AG10803 (cell line): ENCODE data around the gene DMRT1.

Experiments used
- DNase-seq: peaks from one replicate; pipeline ENCODE4 v3.0.0; 2010; ENCODE audit warnings: low read depth
- H3K4me3 ChIP-seq: 2 replicates; pipeline ENCODE4 v1.5.1; 2011; ENCODE audit warnings: mild to moderate bottlenecking, low read length, control low read depth
- TF ChIP-seq, protein P1 (sequence below): conservative IDR thresholded peaks from 2 replicates; pipeline ENCODE4 v1.5.1; 2011; ENCODE audit warnings: mild to moderate bottlenecking, low read length, control low read depth, inconsistent platforms

The DMRT1 gene

DNA sequence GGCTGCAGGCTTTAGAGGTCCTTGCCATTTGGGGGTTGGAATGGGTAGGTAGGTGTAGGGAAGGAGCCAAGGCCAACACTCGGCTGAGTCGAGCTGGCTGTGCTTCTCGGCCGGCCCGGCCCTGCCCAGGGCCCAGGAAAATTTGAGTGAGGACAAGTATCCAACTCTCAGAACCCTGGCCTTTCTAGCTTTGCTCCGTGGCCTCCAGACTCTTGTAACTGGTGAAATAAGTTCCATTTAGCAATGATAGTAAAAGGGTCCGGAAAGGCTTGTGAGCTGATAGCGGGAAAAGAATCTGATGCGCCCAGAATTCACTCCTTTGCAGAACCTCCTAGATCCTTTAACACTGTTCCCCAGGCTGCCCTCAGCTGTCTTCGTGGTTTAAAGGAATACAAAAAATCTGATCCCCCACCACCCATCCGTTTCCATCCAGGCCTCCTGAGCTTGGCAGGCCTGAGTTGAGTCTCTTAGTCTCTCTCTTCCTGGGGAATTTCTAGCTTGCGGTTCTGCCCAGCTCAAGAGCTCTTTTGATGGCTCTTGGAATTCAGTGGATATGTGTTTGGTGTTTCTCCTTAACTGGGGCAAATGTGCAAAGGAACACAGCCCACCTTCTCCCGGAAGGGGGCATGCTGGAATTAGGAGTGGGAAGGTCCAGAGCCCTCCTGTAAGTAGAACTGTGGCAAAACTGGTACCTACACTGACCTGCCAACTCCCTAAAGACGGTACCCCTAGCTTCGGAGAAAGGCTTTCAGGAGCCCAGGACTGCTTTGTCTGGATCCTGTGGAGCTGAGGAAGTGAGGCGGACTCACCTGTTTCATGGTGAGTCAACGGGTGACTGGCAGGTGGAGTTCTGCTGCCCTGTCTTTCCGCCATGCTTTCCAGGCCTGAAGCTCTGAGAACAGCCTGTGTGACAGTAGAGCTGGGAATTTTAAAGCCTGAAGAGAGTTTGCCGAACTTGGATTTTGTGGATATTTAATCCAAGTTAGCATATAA is 136.6 kb downstream of the DMRT1 start:
- TF ChIP-seq, protein P1, sequence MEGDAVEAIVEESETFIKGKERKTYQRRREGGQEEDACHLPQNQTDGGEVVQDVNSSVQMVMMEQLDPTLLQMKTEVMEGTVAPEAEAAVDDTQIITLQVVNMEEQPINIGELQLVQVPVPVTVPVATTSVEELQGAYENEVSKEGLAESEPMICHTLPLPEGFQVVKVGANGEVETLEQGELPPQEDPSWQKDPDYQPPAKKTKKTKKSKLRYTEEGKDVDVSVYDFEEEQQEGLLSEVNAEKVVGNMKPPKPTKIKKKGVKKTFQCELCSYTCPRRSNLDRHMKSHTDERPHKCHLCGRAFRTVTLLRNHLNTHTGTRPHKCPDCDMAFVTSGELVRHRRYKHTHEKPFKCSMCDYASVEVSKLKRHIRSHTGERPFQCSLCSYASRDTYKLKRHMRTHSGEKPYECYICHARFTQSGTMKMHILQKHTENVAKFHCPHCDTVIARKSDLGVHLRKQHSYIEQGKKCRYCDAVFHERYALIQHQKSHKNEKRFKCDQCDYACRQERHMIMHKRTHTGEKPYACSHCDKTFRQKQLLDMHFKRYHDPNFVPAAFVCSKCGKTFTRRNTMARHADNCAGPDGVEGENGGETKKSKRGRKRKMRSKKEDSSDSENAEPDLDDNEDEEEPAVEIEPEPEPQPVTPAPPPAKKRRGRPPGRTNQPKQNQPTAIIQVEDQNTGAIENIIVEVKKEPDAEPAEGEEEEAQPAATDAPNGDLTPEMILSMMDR = no peak
- DNase-seq = no peak
- no peak overlapping the region for H3K4me3 ChIP-seq

DNA sequence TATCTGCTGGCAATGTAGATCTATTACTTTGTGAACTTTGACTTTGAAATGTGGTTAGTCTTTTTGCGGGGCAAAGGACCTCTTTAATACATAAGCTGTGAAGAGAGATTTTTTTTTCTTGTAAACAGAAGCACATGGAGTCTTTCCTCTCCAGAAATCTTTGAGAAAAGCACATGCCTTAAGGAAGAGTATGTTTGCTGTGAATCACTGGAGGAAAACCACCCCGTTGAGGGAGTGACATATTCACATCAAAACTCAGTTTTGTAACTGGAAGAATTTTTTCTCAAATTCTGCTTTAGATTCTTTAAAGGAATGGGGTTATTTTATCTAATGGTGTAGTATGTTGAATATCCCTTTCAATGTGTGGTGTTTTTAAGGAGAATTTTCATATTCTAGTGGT is 138.5 kb downstream of the DMRT1 start:
- DNase-seq = no peak
- no peak overlapping the region for H3K4me3 ChIP-seq
- TF ChIP-seq, protein P1 = no peak

DNA sequence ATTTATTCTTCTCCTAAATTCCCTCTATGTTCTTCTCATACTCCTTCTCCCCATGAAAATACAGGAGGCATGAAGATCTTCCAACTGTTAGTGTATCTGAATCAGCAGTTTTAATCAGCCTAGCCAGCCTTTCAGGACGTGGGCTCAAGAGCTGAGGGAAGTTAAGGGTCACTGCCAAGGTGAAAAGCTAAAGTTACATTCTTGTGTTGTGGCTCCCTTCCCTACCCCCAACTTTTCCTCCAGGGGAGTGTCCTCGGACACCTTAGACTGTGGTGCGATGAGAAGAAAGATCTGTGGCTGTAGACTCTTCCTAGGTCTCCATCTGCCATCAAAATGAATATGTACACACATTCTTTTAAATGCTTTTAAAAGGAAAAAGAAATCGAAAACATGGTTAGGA is 139.1 kb downstream of the DMRT1 start:
- TF ChIP-seq, protein P1 = no peak
- no peak for DNase-seq
- H3K4me3 ChIP-seq = no peak overlapping the region

DNA sequence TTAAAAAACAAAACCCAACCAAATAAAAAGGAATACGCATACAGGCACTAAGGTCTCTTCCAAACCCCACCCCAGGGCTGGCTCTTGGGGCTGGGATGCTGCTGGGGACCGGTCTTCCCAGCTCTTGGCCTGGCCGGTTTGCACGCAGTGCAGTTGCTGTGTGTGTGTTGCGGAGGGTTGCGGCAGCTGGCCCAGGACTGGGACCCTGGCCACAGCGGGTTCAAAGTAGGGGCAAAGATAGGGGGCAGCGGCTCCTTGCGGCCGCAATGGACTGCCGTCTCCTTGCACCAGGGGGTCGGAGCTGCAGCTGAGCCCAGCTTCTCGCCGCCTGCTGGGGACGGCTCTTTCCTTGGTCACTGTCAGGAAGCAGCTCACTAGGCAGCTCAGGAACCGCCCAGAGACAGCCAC is 140.0 kb downstream of the DMRT1 start:
- no peak overlapping the region for H3K4me3 ChIP-seq
- TF ChIP-seq, protein P1 = no peak
- DNase-seq = no peak

DNA sequence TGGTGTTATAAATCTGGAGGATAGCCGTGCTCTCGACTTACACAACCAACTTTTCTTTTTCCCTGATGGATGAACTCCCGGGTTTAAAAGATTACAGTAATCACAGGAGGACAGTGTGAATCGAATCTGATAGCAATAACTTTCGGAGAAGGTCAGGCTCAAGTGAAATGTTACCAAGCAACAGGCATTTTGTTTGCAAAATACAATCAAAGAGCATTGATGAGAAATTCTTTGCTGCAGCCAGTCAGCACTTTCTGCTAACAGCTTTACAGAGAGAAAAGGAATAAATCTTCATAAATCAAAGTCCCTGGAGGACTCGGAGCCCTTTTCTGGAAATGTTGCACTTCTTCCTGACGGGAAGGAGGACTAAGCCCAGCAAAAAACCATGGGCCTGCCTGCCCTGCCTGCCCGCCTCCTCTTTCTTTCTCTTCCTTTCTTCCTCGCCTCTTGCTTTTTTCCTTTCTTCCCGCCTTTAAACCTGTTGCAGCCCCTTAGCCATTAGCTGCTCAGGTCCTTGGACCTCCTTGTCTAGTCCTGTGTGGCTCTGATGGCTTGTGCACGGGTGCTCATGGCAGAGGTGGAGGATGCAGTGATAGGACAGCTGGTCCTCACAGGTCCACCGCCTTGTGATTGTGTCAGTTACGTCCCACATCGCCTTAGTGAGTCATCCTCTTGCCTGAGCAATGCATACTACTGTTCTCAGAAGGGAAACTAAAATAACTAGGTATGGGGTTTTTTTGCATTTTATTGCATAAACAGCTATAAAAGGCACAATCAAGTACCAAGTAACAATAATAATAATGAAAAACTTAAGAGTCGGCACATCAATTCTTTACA is 141.1 kb downstream of the DMRT1 start:
- TF ChIP-seq, protein P1 = no peak
- no peak for DNase-seq
- no peak overlapping the region for H3K4me3 ChIP-seq

DNA sequence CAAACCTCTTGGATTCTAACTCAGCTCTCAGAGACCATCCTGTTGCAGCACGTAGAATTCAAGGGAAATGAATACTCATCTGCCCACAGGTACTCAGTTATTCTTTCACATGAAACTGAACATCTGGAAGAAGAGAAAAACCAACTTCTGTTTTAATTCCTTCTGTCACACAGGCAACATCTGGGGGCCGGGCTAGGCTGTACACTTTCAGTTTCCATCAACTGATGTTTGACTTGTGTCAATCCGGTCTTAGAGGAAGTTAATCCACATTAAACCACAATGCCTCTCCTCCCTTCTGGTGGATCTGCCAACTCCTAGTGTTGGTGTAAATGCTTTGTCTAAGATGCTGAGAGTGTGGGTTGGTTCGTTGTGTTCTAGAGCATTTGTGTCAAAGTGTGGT is 152.5 kb downstream of the DMRT1 start:
- no peak overlapping the region for H3K4me3 ChIP-seq
- TF ChIP-seq, protein P1 = no peak
- DNase-seq = no peak

DNA sequence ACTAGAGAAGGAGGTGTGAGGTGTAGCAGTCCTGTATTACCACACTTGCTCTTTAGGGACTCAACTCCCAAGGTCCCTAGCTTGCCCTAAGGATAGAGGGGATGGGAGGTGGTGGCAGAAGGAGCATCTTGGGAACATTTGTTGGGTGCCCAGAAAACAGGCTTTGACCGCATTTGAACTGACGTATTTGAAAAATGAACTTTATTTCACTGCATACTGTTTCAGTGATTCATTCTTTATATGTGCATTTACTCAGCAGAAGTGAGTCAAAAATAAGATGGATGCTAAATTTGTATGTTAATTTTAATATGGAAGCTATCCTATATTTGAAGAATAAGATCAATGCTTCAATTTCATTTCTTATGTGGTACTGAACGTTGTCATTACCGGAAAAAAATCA is 153.7 kb downstream of the DMRT1 start:
- DNase-seq = no peak
- TF ChIP-seq, protein P1 = no peak
- H3K4me3 ChIP-seq = no peak overlapping the region
